HG02678 (cell line): ENCODE data around the gene RBM4B.

Source experiments
- ATAC-seq: cut with Tn5 transposase; IDR thresholded peaks from one replicate; pipeline ENCODE4 v1.9.1; 2021; ENCODE audit warnings: mild to moderate bottlenecking, moderate library complexity; ENCODE audit not compliant: unreplicated experiment

The RBM4B gene

DNA sequence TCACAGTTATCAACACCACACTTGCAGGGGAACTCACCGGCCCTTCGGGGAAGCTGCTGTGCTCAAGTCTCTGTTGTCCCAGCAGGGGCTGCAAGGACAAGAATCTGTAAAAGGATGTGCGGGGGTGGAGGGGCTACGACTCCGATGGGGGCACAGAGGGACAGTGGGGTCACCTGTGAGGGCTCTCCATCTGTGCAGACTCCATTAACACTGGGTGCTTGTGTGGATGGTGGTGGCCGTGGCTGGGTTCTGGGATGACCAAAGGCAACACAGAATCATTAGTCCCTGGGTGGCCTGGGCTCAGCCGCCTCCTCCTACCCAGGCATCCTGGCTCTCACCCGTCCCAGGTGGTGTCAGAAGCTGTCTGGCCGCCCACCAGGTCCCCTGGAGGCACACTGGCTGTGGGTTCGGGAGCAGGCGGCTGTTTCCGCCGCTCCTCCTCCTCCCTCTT lies 10.2 kb upstream of the RBM4B start:
- no peak for ATAC-seq

GRCh38 chr11:66686801-66687750 lies 9.4 kb upstream of the RBM4B start:
- no peak for ATAC-seq

- ATAC-seq: no peak
These were observed 8.6 kb upstream of the RBM4B start for GRCh38 chr11:66686100-66686785.

- no peak for ATAC-seq
These were observed 7.8 kb upstream of the RBM4B start for GRCh38 chr11:66685276-66686099.

DNA sequence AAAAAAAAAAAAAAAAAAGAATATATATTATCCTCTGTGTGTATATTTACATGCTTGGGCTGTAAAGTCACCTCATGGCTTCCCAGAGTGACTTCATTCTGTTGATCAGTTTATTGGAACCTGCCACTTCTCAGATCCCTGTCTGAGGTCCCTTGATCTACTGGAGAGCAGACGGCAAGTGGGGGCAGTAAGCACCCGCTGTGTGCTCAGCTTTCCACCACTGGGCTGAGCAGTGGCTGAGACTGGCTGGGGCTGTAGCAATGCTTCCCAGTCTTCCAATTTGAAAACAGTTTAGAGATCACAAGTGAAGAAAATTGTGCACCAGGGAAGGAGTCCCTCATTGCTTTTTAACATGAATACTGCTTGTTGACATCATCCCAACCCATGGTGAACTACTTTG lies 6.9 kb upstream of the RBM4B start:
- ATAC-seq: no peak

GRCh38 chr11:66683877-66684276 lies 6.2 kb upstream of the RBM4B start:
- no peak for ATAC-seq

- ATAC-seq: no peak
These were observed 3.4 kb upstream of the RBM4B start for GRCh38 chr11:66680966-66681645.

DNA sequence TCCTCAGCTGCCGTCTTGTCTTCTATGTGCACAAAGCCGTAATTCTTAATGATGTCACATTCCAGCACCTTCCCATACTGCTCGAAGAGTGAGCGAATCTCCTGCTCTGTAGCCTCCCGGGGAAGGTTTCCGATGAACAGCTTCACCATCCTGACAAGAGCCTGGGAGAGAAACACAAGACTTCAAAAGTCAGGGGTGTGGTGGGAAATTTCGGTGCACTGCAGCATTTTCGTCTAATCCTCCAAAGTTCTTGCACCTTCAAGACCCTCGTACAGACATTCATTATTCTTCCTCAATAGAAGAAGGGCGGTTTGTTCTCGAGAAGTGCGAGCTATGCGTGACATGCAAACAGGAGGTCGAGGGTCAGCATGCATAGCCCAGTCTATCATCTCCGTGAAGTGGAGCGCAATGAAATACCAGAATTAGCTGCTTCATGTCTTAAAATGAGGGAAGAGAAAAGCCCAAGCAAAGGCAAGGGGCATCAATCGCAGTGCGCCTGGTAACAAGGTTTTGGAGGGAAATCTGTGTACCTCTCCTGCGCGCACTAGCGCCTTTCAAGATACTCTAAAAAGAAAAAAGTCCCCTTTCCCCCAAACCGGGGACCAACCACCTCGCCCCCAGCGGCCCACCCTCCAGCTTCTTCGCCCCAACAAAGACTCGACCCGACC lies 622 bp downstream of the RBM4B start:
- ATAC-seq: no peak

GRCh38 chr11:66676282-66676919 lies 1.3 kb downstream of the RBM4B start:
- no peak for ATAC-seq

DNA sequence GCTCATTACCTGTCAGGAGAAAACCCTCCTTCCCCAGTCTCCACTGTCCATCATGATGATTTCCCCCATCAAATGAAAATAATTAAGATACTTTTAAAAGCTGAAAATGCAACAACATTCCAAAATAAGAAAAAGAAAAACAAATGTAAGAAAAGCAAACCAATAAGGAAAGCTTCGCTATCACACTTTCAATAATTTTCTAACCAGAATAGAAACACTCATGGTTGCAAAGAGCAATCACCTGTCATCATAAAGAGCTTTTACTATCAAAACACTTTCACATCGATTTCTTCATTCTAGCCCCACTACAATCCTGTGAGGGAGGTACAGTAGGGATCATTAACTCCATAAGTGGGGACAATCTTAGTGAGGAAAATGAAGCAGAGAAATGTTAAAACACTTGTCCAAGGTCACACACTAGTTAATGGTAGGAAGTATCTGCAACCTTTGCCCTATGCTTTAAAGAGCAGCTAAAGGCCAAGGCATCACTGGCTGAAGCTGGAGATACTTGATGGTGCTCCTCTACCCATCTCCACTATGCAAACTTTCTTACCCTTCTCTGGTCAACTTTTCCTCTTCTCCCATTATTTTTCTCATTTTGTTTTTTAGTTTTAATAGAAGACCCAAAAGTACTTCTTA lies 2.6 kb downstream of the RBM4B start:
- no peak for ATAC-seq

- no peak for ATAC-seq
These were observed 6.9 kb downstream of the RBM4B start for GRCh38 chr11:66670816-66671215.

DNA sequence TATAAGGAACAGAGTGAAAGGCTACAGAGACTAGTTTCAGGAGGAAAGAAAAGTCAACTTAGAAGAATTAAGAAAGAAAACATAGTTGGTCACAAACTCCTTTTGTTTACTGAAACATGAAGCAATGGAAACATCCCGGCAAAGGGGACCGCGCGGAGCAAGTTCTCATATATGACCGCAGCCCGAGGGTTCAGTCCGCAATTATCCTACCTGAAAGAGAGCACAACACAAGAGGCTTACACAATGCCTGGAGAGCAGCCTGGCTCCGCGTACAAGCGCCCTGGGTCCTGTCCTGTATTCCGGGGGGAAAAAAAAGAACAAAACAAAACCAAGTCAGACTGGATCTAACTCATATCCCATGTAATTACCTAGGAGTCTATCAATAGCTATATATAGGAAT lies 12.3 kb downstream of the RBM4B start:
- ATAC-seq: no peak

DNA sequence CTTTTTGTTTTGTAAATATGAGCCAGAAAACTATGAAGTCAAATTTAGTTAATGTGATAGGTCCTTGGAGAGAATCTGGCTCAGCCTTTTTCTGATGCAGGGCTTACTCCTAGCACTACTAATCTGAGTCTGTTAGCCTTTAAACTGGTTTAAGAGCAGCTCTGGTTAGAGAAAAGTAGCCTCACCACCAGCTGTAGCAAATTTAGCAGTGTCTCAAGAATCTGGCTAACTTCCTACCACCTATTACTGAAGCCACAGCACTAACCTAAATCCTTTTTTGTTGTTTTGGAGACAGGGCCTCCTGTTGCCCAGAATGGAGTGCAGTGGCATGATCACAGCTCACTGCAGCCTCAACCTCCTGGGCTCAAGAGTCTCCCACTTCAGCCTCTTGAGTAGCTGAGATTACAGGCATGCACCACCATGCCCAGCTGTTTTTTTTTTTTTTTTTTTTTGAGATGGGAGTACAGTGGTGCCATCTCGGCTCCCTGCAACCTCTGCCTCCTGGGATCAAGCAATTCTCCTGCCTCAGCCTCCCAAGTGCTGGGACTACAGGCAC lies 13.9 kb downstream of the RBM4B start:
- no peak for ATAC-seq

- ATAC-seq: no peak
These were observed 17.9 kb downstream of the RBM4B start for GRCh38 chr11:66659763-66660162.

- no peak for ATAC-seq
These were observed 24.6 kb downstream of the RBM4B start for GRCh38 chr11:66653123-66653522.

DNA sequence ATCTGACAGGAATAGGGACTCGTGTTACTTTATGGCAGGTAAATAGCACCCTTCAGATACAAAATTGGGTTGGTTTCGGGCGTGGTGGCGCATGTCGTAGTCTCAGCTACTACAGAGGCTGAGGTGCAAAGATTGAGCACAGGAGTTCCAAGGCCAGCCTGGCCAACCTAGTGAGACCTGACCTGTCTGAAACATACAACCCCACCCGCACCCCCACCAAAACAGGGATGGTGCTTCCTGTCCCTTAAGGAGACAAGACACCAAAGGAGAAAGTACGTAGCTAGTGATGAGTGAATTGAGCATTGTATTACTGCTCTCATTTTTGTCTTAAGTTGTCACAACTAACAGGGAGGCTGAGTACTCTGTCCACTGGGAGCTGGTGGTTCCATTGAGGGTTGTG lies 25.0 kb downstream of the RBM4B start:
- no peak for ATAC-seq

GRCh38 chr11:66651016-66651415 lies 26.7 kb downstream of the RBM4B start:
- ATAC-seq: no peak

GRCh38 chr11:66649903-66650302 lies 27.8 kb downstream of the RBM4B start:
- ATAC-seq: no peak

DNA sequence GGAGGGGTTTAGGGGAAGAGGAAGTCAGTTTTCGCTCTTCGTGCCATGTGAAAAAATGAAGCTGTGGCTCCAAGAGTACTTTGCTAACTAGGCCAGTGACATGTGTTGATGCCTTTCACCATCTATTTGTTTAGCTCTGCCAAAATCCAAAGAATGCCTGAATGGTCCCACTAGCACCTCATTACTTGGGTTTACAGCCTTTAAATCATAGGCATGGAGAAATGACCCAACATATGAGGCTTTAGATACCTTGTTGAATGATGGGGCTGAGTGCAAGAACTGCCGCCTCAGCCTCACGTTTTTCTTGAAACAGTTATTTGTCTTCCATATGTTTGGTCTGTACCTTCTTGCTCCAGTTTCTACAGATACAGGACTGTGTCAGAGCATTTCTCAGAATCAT lies 30.9 kb downstream of the RBM4B start:
- no peak for ATAC-seq
